Measurements from ENCODE around the gene ADAMTS15. TPM values are rescaled to one million over a fixed set of nuclear protein-coding genes. Genes with fewer than 3 reads are reported as not detected.

The ADAMTS15 gene
- total RNA-seq, 2 experiments from 2014 or later = 0.04 to 0.05 TPM

- Mint-ChIP-seq H3K4me1 (peaks cover 10% of the 10 kb centered on the region), H3K4me3 (no peak overlapping the region), H3K9me3 (no peaks in the 10 kb centered on the region), H3K36me3 (ENCODE audit: low read depth) (no peaks in the 10 kb centered on the region), H3K27ac (no peak overlapping the region), H3K27me3 (peaks cover 48% of the 10 kb centered on the region)
- ChIA-PET CTCF (interaction anchor here (0.9 kb wide), 1 partner anchor 8 kb away, joined by 3 read pairs; no protein-coding TSS in a partner anchor), POLR2A (no interaction called here)
- DNase-seq = no peak
These were observed 2.7 kb upstream of the ADAMTS15 start for GRCh38 chr11:130445788-130446187.

DNA sequence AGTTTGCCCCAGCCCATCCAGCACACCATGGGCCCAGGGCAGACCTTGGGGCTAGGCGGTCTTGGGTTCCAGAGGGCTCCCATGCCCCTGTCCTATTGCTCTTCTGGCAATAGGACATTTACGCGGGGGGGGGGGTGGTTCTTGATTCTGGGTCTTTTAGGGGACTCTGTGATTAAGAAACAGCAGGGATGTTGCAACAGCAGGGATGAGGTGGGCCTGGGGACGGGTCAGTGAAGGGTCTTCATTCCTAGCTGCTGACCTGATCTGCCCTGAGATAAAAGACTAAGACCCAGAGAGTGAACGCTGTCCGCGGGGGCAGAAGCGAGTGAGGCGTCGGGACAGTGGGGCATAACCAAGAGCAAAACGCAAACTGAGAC lies 418 bp upstream of the ADAMTS15 start:
- peaks cover 10% of the 10 kb centered on the region for H3K4me1 Mint-ChIP-seq
- H3K4me3 Mint-ChIP-seq = peak overlapping the region; percentile 45
- no peak overlapping the region for H3K27ac Mint-ChIP-seq
- H3K27me3 Mint-ChIP-seq = peaks cover 54% of the 10 kb centered on the region
- no peaks in the 10 kb centered on the region for H3K9me3 Mint-ChIP-seq
- no peak for DNase-seq
- H3K36me3 Mint-ChIP-seq (ENCODE audit: low read depth) = no peaks in the 10 kb centered on the region
- CTCF ChIA-PET = interaction anchor here (0.8 to 1.5 kb wide), 2 partner anchors 9 to 414 kb away, joined by 3 to 5 read pairs; no protein-coding TSS in a partner anchor
- POLR2A ChIA-PET = no interaction called here

DNA sequence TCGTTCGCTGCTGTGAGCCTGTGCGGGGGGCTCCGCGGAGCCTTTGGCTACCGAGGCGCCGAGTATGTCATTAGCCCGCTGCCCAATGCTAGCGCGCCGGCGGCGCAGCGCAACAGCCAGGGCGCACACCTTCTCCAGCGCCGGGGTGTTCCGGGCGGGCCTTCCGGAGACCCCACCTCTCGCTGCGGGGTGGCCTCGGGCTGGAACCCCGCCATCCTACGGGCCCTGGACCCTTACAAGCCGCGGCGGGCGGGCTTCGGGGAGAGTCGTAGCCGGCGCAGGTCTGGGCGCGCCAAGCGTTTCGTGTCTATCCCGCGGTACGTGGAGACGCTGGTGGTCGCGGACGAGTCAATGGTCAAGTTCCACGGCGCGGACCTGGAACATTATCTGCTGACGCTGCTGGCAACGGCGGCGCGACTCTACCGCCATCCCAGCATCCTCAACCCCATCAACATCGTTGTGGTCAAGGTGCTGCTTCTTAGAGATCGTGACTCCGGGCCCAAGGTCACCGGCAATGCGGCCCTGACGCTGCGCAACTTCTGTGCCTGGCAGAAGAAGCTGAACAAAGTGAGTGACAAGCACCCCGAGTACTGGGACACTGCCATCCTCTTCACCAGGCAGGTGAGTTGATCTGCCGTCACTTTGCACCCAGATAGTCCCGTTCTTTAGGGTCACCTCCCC lies 1.0 kb downstream of the ADAMTS15 start:
- DNase-seq = no peak
- Mint-ChIP-seq H3K27ac (no peak overlapping the region), H3K9me3 (no peaks in the 10 kb centered on the region), H3K27me3 (peaks cover 62% of the 10 kb centered on the region), H3K4me1 (peaks cover 10% of the 10 kb centered on the region), H3K36me3 (ENCODE audit: low read depth) (no peaks in the 10 kb centered on the region), H3K4me3 (peak overlapping the region; percentile 36)
- ChIA-PET POLR2A (no interaction called here), CTCF (interaction anchor here (0.6 kb wide), 1 partner anchor 672 kb away, joined by 3 read pairs; no protein-coding TSS in a partner anchor)

DNA sequence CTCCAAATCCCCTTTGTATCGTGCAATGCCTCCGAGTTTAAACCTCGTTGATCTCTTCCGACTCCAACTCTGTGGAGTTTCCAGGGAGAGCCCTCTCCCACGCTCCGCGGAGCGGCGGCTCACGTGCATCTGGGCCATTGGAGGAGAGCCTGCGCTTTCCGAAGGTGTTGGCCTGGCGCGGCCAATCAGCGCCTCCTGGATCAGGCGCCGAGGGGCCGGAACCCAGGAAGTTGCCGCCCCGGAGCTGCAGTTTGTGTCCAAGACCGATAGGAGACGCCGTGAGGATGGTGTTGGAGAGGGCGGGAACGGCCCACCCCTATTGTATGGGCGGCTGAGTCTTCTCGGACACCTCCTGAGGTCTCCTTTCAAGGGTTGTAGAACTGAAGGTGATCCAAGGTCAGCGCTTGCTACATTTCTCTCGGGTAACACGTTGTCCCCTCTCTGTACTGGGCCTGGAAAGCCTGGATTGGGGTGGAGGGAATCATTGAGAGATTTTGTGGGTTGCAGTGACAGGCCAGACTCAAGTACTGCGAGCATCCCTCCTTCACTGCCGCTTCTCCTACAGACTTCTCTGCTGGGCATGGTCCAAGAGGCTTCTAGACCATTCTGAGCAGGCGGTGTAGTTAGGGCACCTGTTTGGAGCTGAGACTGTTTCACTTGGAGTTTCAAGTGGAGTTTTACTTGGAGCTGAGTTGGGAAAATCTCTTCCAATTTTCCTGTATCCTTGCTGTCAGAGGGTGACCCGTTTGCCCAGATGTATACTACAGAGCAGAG lies 1.7 kb downstream of the ADAMTS15 start:
- Mint-ChIP-seq H3K27ac (no peak overlapping the region), H3K36me3 (ENCODE audit: low read depth) (no peaks in the 10 kb centered on the region), H3K9me3 (no peaks in the 10 kb centered on the region), H3K4me3 (no peak overlapping the region), H3K4me1 (peaks cover 10% of the 10 kb centered on the region), H3K27me3 (peaks cover 67% of the 10 kb centered on the region)
- CTCF ChIA-PET = interaction anchor here (0.6 to 1.4 kb wide), 3 partner anchors 13 to 673 kb away, joined by 3 to 4 read pairs (median 3); no protein-coding TSS in a partner anchor
- no peak for DNase-seq
- POLR2A ChIA-PET = no interaction called here

- no peak overlapping the region for H3K4me3 Mint-ChIP-seq
- POLR2A ChIA-PET = no interaction called here
- peaks cover 56% of the 10 kb centered on the region for H3K27me3 Mint-ChIP-seq
These were observed 3.0 kb downstream of the ADAMTS15 start for GRCh38 chr11:130451231-130452019.

GRCh38 chr11:130452176-130452575 lies 3.7 kb downstream of the ADAMTS15 start:
- H3K27me3 Mint-ChIP-seq = peaks cover 51% of the 10 kb centered on the region
- H3K9me3 Mint-ChIP-seq = no peaks in the 10 kb centered on the region
- ChIA-PET CTCF (interaction anchor here (1.2 to 2.4 kb wide), 2 partner anchors 12 to 410 kb away, joined by 3 to 8 read pairs; no protein-coding TSS in a partner anchor), POLR2A (no interaction called here)
- peaks cover 10% of the 10 kb centered on the region for H3K4me1 Mint-ChIP-seq
- no peaks in the 10 kb centered on the region for H3K36me3 Mint-ChIP-seq (ENCODE audit: low read depth)
- DNase-seq = no peak
- H3K27ac Mint-ChIP-seq = no peak overlapping the region
- no peak overlapping the region for H3K4me3 Mint-ChIP-seq

More at GRCh38 chr11:130451231-130452019, 3.0 kb downstream of the ADAMTS15 start:
- Mint-ChIP-seq H3K4me1 (peaks cover 10% of the 10 kb centered on the region), H3K27ac (no peak overlapping the region), H3K9me3 (no peaks in the 10 kb centered on the region), H3K36me3 (ENCODE audit: low read depth) (no peaks in the 10 kb centered on the region)
- CTCF ChIA-PET = interaction anchor here (1.2 to 2.4 kb wide), 4 partner anchors 11 to 411 kb away, joined by 3 to 8 read pairs (median 4); no protein-coding TSS in a partner anchor
- DNase-seq = no peak

GRCh38 chr11:130452940-130453339 lies 4.5 kb downstream of the ADAMTS15 start:
- ChIA-PET POLR2A (no interaction called here), CTCF (interaction anchor here (1.0 to 2.4 kb wide), 2 partner anchors 13 to 351 kb away, joined by 3 to 8 read pairs; no protein-coding TSS in a partner anchor)
- Mint-ChIP-seq H3K27ac (no peak overlapping the region), H3K36me3 (ENCODE audit: low read depth) (no peaks in the 10 kb centered on the region), H3K27me3 (peaks cover 46% of the 10 kb centered on the region), H3K9me3 (no peaks in the 10 kb centered on the region), H3K4me1 (peaks cover 8% of the 10 kb centered on the region), H3K4me3 (no peak overlapping the region)
- DNase-seq = no peak

GRCh38 chr11:130454491-130455252 lies 6.2 kb downstream of the ADAMTS15 start:
- DNase-seq = no peak
- ChIA-PET POLR2A (no interaction called here), CTCF (no interaction called here)
- Mint-ChIP-seq H3K27me3 (peaks cover 34% of the 10 kb centered on the region), H3K4me3 (no peak overlapping the region), H3K27ac (no peak overlapping the region), H3K4me1 (peaks cover 3% of the 10 kb centered on the region), H3K9me3 (no peaks in the 10 kb centered on the region), H3K36me3 (ENCODE audit: low read depth) (no peaks in the 10 kb centered on the region)

DNA sequence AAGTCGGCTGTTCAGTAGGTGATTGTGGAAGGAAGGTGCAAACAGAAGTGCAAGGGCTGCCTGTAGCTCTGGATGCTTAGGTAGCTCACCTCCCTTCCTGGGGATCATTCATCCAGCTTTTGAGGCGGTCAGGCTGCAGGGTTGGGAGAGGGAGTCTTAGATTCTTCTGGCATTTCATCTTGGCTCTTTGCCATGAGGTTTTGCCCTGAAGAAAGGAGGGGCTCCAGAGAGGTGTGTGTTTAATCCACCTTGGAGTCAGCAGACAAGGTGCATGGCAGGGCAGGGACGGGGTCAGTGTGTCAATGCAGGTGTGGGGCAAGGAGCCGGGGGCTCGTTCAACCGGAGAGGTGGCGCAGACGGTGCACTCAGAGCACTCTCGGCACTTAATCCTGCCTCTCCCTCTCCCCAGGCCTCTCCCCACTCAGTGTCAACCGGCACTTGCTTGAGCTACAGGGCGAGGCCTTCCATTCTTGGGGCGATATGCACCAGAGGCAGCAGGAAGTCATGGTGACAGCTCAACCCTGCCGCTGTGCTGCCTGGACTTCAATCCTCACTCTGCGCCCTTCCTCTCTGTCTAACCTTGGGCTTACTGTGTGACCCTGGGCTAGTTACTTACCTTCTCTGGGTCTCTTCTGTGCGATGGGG lies 7.2 kb downstream of the ADAMTS15 start:
- no peak for DNase-seq
- Mint-ChIP-seq H3K9me3 (no peaks in the 10 kb centered on the region), H3K36me3 (ENCODE audit: low read depth) (no peaks in the 10 kb centered on the region), H3K27ac (no peak overlapping the region), H3K27me3 (peaks cover 25% of the 10 kb centered on the region), H3K4me1 (no peaks in the 10 kb centered on the region), H3K4me3 (no peak overlapping the region)
- ChIA-PET CTCF (no interaction called here), POLR2A (no interaction called here)

DNA sequence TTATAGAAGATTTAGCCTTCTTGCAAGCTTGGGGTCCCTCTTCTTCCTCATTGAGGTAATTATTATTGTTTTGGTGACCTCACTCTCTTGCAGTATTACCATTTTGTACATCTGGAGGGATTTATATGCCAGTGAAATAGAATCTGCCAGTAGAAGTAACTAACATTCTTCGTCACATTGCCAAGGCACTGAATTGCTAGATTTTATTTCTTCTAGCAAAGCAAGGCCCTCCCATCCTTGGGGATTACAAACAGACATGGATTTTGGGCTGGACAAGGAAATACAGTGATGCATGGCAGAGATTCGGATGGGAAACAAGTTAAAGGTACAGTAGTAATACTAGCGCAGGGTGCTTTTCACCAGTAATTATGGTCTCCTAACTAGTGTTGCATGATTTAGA lies 7.8 kb downstream of the ADAMTS15 start:
- Mint-ChIP-seq H3K4me3 (no peak overlapping the region), H3K27ac (no peak overlapping the region)
- CTCF ChIA-PET = no interaction called here

GRCh38 chr11:130457623-130458409 lies 9.4 kb downstream of the ADAMTS15 start:
- no peaks in the 10 kb centered on the region for H3K9me3 Mint-ChIP-seq
- DNase-seq = no peak
- H3K27ac Mint-ChIP-seq = no peak overlapping the region
- no peak overlapping the region for H3K4me3 Mint-ChIP-seq
- no peaks in the 10 kb centered on the region for H3K4me1 Mint-ChIP-seq
- H3K36me3 Mint-ChIP-seq (ENCODE audit: low read depth) = no peaks in the 10 kb centered on the region
- H3K27me3 Mint-ChIP-seq = peaks cover 12% of the 10 kb centered on the region
- POLR2A ChIA-PET = no interaction called here
- CTCF ChIA-PET = interaction anchor here (0.6 kb wide), 2 partner anchors 173 to 817 kb away, joined by 3 to 7 read pairs; no protein-coding TSS in a partner anchor

More for the DNA sequence above, 7.8 kb downstream of the ADAMTS15 start:
- no peaks in the 10 kb centered on the region for H3K9me3 Mint-ChIP-seq
- POLR2A ChIA-PET = no interaction called here
- no peak for DNase-seq
- no peaks in the 10 kb centered on the region for H3K4me1 Mint-ChIP-seq
- H3K36me3 Mint-ChIP-seq (ENCODE audit: low read depth) = no peaks in the 10 kb centered on the region
- H3K27me3 Mint-ChIP-seq = peaks cover 18% of the 10 kb centered on the region

Measured in activated CD4-positive, alpha-beta T cell treated with anti-CD3 and anti-CD28 coated beads, Interleukin-2, amount 10 ng/mL, durations not matched to agents 7 days and 5 days (primary cell).